ENCODE results near the gene PTPRN2. TPM values are rescaled to one million over a fixed set of nuclear protein-coding genes. Genes with fewer than 3 reads are reported as not detected.

The PTPRN2 gene
- polyA plus RNA-seq, 4 donors: 1.6 to 11.7 (median 4.0) TPM

- Histone ChIP-seq H3K4me1 (ENCODE audit: control insufficient read depth in 3 of 3, insufficient read depth in 2 of 3, low read depth in 1 of 3, low read length in 2 of 3) (no peaks in the 10 kb centered on the region), H3K27ac (ENCODE audit: low read depth in 1 of 3, low read length in 2 of 3) (no peak overlapping the region), H3K27me3 (ENCODE audit: control insufficient read depth in 3 of 3, insufficient read depth in 3 of 3, low read length in 3 of 3) (peaks cover 0 to 4% (median 0%) of the 10 kb centered on the region in 3 donors), H3K4me3 (ENCODE audit: low read depth in 1 of 3, low read length in 3 of 3) (no peak overlapping the region), H3K36me3 (ENCODE audit: control insufficient read depth in 3 of 3, insufficient read depth in 2 of 3, low read depth in 1 of 3, low read length in 3 of 3) (no peaks in the 10 kb centered on the region), H3K9me3 (ENCODE audit: control insufficient read depth in 2 of 2, insufficient read depth in 1 of 2, low read depth in 1 of 2, low read length in 1 of 2) (peaks cover 0 to 9% of the 10 kb centered on the region in 2 donors)
- 80 to 86% (median 81%) methylated on average over 9 of the region's 9 CpGs for WGBS, 3 donors
- FAIRE-seq (no peak), DNase-seq (no peak)
Measured at GRCh38 chr7:157773361-157773760, 814.3 kb downstream of the PTPRN2 start.

GRCh38 chr7:157772486-157773130 is 815.0 kb downstream of the PTPRN2 start:
- peaks cover 0 to 9% of the 10 kb centered on the region in 2 donors for H3K9me3 ChIP-seq (ENCODE audit: control insufficient read depth in 2 of 2, insufficient read depth in 1 of 2, low read depth in 1 of 2, low read length in 1 of 2)
- DNase-seq (no peak), FAIRE-seq (no peak)
- H3K27ac ChIP-seq (ENCODE audit: low read depth in 1 of 3, low read length in 2 of 3): no peak overlapping the region
- H3K27me3 ChIP-seq (ENCODE audit: control insufficient read depth in 3 of 3, insufficient read depth in 3 of 3, low read length in 3 of 3): peaks cover 0 to 7% (median 0%) of the 10 kb centered on the region in 3 donors
- WGBS, 3 donors: 88 to 92% (median 89%) methylated on average over 21 of the region's 21 CpGs
- no peaks in the 10 kb centered on the region for H3K36me3 ChIP-seq (ENCODE audit: control insufficient read depth in 3 of 3, insufficient read depth in 2 of 3, low read depth in 1 of 3, low read length in 3 of 3)
- no peak overlapping the region for H3K4me3 ChIP-seq (ENCODE audit: low read depth in 1 of 3, low read length in 3 of 3)
- no peaks in the 10 kb centered on the region for H3K4me1 ChIP-seq (ENCODE audit: control insufficient read depth in 3 of 3, insufficient read depth in 2 of 3, low read depth in 1 of 3, low read length in 2 of 3)

DNA sequence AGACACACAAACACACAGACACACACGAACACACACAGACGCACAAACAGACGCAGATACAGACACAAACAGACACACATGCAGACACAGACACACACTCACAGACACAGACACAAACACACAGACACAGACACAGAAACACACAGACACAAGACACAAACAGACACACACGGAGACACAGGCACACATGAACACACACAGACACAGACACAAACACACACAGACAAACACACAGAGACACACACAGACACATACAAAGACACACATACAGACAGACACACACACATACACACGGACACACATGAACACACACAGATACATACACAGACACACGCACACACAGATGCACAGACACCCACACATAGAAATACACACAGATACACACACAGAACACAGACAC is 815.9 kb downstream of the PTPRN2 start:
- Histone ChIP-seq H3K27ac (ENCODE audit: low read depth in 1 of 3, low read length in 2 of 3) (no peak overlapping the region), H3K4me3 (ENCODE audit: low read depth in 1 of 3, low read length in 3 of 3) (no peak overlapping the region), H3K27me3 (ENCODE audit: control insufficient read depth in 3 of 3, insufficient read depth in 3 of 3, low read length in 3 of 3) (peaks cover 0 to 7% (median 0%) of the 10 kb centered on the region in 3 donors), H3K36me3 (ENCODE audit: control insufficient read depth in 3 of 3, insufficient read depth in 2 of 3, low read depth in 1 of 3, low read length in 3 of 3) (no peaks in the 10 kb centered on the region), H3K9me3 (ENCODE audit: control insufficient read depth in 2 of 2, insufficient read depth in 1 of 2, low read depth in 1 of 2, low read length in 1 of 2) (peaks cover 0 to 9% of the 10 kb centered on the region in 2 donors), H3K4me1 (ENCODE audit: control insufficient read depth in 3 of 3, insufficient read depth in 2 of 3, low read depth in 1 of 3, low read length in 2 of 3) (no peaks in the 10 kb centered on the region)
- 92 to 99% (median 96%) methylated on average over 6 of the region's 6 CpGs for WGBS, 3 donors
- DNase-seq (no peak), FAIRE-seq (no peak)

DNA sequence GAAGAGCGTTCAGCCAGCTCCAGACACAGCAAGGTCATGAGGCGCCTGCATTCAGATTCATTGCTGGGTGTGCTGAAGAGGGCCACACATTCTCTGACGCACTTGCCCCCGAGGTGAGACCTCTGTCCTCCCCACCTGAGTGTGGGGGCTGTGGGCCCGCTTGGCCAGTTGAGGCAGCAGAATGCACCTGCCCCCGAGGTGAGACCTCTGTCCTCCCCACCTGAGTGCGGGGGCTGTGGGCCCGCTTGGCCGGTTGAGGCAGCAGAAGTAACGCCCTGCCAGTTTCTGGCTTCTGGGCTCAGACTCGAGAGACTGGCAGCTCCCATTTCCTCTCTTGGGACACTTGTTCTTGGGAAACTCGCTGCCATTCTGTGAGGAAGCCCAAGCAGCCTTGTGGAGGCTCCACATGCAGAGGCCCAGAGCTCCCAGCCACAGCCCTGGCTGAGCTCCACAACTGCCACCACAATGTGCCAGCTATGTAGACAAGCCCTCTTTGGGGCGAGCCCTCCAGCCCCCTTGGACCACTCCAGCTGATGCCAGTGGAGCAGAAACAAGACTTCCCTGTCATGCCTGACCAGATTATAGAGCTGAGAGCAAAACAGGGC is 816.8 kb downstream of the PTPRN2 start:
- DNase-seq: no peak
- Histone ChIP-seq H3K27ac (ENCODE audit: low read depth in 1 of 3, low read length in 2 of 3) (no peak overlapping the region), H3K9me3 (ENCODE audit: control insufficient read depth in 2 of 2, insufficient read depth in 1 of 2, low read depth in 1 of 2, low read length in 1 of 2) (peaks cover 0 to 9% of the 10 kb centered on the region in 2 donors), H3K4me3 (ENCODE audit: low read depth in 1 of 3, low read length in 3 of 3) (no peak overlapping the region), H3K27me3 (ENCODE audit: control insufficient read depth in 3 of 3, insufficient read depth in 3 of 3, low read length in 3 of 3) (peaks cover 0 to 7% (median 0%) of the 10 kb centered on the region in 3 donors), H3K36me3 (ENCODE audit: control insufficient read depth in 3 of 3, insufficient read depth in 2 of 3, low read depth in 1 of 3, low read length in 3 of 3) (no peaks in the 10 kb centered on the region), H3K4me1 (ENCODE audit: control insufficient read depth in 3 of 3, insufficient read depth in 2 of 3, low read depth in 1 of 3, low read length in 2 of 3) (no peaks in the 10 kb centered on the region)
- FAIRE-seq: no peak
- 88 to 92% (median 91%) methylated on average over 13 of the region's 13 CpGs for WGBS, 3 donors

DNA sequence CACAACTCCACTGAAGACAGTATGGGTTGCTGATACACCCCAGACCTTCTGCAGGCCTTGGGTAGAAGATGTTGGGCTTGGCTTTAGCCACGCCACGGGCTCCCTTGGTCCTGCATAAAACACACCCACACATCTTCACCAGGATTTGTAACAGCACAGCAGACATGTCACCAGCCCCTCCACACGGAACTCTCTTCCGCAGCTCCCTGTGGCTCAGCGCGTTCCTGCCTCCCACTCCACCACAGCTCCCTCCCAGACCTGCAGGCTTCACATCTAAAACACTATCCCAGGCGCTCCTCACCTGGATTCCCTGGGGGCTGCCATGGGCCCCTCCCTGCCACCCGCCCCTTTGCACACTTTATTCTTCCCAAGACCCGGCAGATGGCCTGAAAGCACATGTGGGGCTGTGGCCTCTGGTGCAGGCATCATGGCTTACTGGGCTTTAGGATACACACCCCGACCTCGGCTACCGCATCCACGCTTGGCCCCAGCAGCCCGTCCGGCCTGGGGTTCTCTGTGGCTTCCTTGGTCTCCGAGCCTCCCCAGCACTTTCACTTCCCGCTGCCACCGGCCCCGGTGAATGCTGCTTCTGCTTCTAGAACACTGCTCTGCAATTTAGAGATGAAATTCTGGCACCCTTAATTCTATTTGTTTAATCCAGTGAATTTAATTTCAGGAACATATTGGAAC is 818.0 kb downstream of the PTPRN2 start:
- WGBS, 3 donors: 75 to 78% (median 78%) methylated on average over 19 of the region's 19 CpGs
- Histone ChIP-seq H3K27me3 (ENCODE audit: control insufficient read depth in 3 of 3, insufficient read depth in 3 of 3, low read length in 3 of 3) (peaks cover 0 to 7% (median 0%) of the 10 kb centered on the region in 3 donors), H3K4me3 (ENCODE audit: low read depth in 1 of 3, low read length in 3 of 3) (no peak overlapping the region), H3K36me3 (ENCODE audit: control insufficient read depth in 3 of 3, insufficient read depth in 2 of 3, low read depth in 1 of 3, low read length in 3 of 3) (no peaks in the 10 kb centered on the region), H3K9me3 (ENCODE audit: control insufficient read depth in 2 of 2, insufficient read depth in 1 of 2, low read depth in 1 of 2, low read length in 1 of 2) (peaks cover 0 to 9% of the 10 kb centered on the region in 2 donors), H3K27ac (ENCODE audit: low read depth in 1 of 3, low read length in 2 of 3) (no peak overlapping the region), H3K4me1 (ENCODE audit: control insufficient read depth in 3 of 3, insufficient read depth in 2 of 3, low read depth in 1 of 3, low read length in 2 of 3) (no peaks in the 10 kb centered on the region)
- FAIRE-seq (no peak), DNase-seq (no peak)

DNA sequence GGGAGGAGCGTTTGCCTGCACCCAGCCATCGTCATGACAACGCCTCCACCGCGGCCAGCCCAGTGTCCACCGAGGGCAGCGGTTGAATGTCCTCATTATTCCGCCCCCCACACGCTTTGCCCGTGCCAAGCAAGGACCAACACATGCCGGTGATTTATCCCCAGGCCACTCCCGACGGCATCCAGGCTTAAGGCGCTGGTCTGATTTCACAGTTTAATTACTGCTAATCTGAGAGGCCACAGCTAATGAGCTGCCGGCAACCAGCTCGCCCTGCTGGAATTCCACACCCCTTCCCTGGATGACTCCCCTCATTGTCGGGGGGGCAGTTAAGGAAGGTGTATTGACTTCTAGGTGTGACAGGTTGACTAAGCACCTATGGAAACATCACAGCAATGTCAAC is 818.5 kb downstream of the PTPRN2 start:
- Histone ChIP-seq H3K27ac (ENCODE audit: low read depth in 1 of 3, low read length in 2 of 3) (no peak overlapping the region), H3K36me3 (ENCODE audit: control insufficient read depth in 3 of 3, insufficient read depth in 2 of 3, low read depth in 1 of 3, low read length in 3 of 3) (no peaks in the 10 kb centered on the region), H3K27me3 (ENCODE audit: control insufficient read depth in 3 of 3, insufficient read depth in 3 of 3, low read length in 3 of 3) (peaks cover 0 to 7% (median 0%) of the 10 kb centered on the region in 3 donors), H3K9me3 (ENCODE audit: control insufficient read depth in 2 of 2, insufficient read depth in 1 of 2, low read depth in 1 of 2, low read length in 1 of 2) (peaks cover 0 to 10% of the 10 kb centered on the region in 2 donors), H3K4me3 (ENCODE audit: low read depth in 1 of 3, low read length in 3 of 3) (no peak overlapping the region), H3K4me1 (ENCODE audit: control insufficient read depth in 3 of 3, insufficient read depth in 2 of 3, low read depth in 1 of 3, low read length in 2 of 3) (no peaks in the 10 kb centered on the region)
- no peak for DNase-seq
- 24 to 54% (median 38%) methylated on average over 17 of the region's 17 CpGs for WGBS, 3 donors
- no peak for FAIRE-seq

DNA sequence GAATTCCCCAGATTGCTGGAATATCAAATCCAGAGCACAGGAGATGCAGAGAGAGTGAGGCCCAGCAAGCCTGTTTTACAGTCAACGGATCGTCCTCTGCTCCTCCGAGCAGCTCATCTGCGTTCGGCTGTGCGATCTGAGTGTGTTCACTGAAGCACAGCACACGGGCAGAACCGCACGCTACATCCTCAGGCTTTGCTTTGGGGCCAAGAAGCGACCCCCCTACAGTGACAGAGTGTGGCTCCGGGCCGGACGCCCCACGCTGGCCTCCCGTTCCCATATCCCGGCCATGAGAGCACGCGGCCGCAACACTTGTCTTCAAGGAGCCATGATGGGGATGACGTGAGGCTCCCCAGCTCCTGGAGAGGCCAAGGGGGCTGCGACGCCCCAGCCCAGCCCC is 819.4 kb downstream of the PTPRN2 start:
- Histone ChIP-seq H3K4me3 (ENCODE audit: low read depth in 1 of 3, low read length in 3 of 3) (no peak overlapping the region), H3K27ac (ENCODE audit: low read depth in 1 of 3, low read length in 2 of 3) (no peak overlapping the region), H3K27me3 (ENCODE audit: control insufficient read depth in 3 of 3, insufficient read depth in 3 of 3, low read length in 3 of 3) (peaks cover 0 to 7% (median 0%) of the 10 kb centered on the region in 3 donors), H3K9me3 (ENCODE audit: control insufficient read depth in 2 of 2, insufficient read depth in 1 of 2, low read depth in 1 of 2, low read length in 1 of 2) (peaks cover 0 to 17% of the 10 kb centered on the region in 2 donors), H3K36me3 (ENCODE audit: control insufficient read depth in 3 of 3, insufficient read depth in 2 of 3, low read depth in 1 of 3, low read length in 3 of 3) (no peaks in the 10 kb centered on the region), H3K4me1 (ENCODE audit: control insufficient read depth in 3 of 3, insufficient read depth in 2 of 3, low read depth in 1 of 3, low read length in 2 of 3) (no peaks in the 10 kb centered on the region)
- FAIRE-seq: no peak
- DNase-seq: no peak
- WGBS, 3 donors: 77 to 80% (median 80%) methylated on average over 22 of the region's 22 CpGs

DNA sequence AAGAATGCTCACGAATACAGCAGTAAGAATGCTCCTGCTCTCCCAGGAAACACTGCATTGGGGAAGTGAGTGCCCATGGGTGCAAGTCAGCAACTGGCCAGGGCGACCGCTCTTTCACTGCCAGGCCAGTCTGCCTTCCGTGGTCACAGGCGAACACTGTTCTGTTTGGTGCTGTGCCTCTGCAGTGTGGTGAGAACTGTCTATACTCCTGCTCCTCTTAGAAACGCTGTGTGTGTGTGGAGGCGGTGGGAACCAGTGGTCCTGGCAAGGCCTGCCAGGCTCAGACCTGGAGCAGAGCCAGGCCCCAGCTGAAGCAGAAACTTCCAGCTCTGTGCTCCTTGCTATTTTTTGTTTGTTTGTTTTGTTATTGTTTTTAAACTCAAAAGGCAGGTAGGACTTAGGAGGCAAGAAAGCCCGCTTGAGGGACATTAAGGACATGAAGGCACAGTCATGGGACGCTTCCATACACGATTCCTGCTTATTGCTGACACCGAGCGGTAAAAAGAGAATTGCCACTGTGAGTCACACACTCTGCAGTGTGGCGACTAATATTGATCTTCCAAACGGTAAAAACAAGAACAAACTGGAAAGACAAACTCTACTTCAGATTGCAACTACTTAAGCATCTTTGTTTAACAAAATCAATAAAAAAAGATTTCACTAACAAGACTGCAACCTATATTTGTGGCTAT is 820.0 kb downstream of the PTPRN2 start:
- 57 to 75% (median 71%) methylated on average over 14 of the region's 14 CpGs for WGBS, 3 donors
- H3K4me1 ChIP-seq (ENCODE audit: control insufficient read depth in 3 of 3, insufficient read depth in 2 of 3, low read depth in 1 of 3, low read length in 2 of 3): no peaks in the 10 kb centered on the region
- no peak overlapping the region for H3K27ac ChIP-seq (ENCODE audit: low read depth in 1 of 3, low read length in 2 of 3)
- H3K36me3 ChIP-seq (ENCODE audit: control insufficient read depth in 3 of 3, insufficient read depth in 2 of 3, low read depth in 1 of 3, low read length in 3 of 3): no peaks in the 10 kb centered on the region
- peaks cover 0 to 23% of the 10 kb centered on the region in 2 donors for H3K9me3 ChIP-seq (ENCODE audit: control insufficient read depth in 2 of 2, insufficient read depth in 1 of 2, low read depth in 1 of 2, low read length in 1 of 2)
- DNase-seq (no peak), FAIRE-seq (no peak)
- H3K4me3 ChIP-seq (ENCODE audit: low read depth in 1 of 3, low read length in 3 of 3): no peak overlapping the region
- H3K27me3 ChIP-seq (ENCODE audit: control insufficient read depth in 3 of 3, insufficient read depth in 3 of 3, low read length in 3 of 3): peaks cover 0 to 7% (median 0%) of the 10 kb centered on the region in 3 donors
